BLaER1 treated with 17β-estradiol and CSF1 and Interleukin-3, amounts not matched to agents 10 nM and 100 nM (cell line): ENCODE results near the gene LLGL1.

Experiments
- H3K27ac ChIP-seq, 11 experiments: shearing (Covaris generic); formaldehyde crosslinking; 2 replicates each; pipeline ENCODE4 v1.8.1; 2022
- H3K27me3 ChIP-seq, 11 experiments: shearing (Covaris generic); formaldehyde crosslinking; 2 replicates each; pipeline ENCODE4 v1.8.1; 2022
- H3K36me3 ChIP-seq, 11 experiments: shearing (Covaris generic); formaldehyde crosslinking; 2 replicates each; pipeline ENCODE4 v1.8.1; 2022
- H3K4me1 ChIP-seq, 10 experiments: shearing (Covaris generic); formaldehyde crosslinking; 2 replicates each; pipeline ENCODE4 v1.8.1; 2022
- H3K4me2 ChIP-seq, 11 experiments: shearing (Covaris generic); formaldehyde crosslinking; 2 replicates each; pipeline ENCODE4 v1.8.1; 2022
- H3K4me3 ChIP-seq, 10 experiments: shearing (Covaris generic); formaldehyde crosslinking; 2 replicates each; pipeline ENCODE4 v1.8.1; 2022
- H3K9ac ChIP-seq, 11 experiments: shearing (Covaris generic); formaldehyde crosslinking; 2 replicates each; pipeline ENCODE4 v1.8.1; 2022
- H3K9me3 ChIP-seq, 11 experiments: shearing (Covaris generic); formaldehyde crosslinking; replicated peaks in 1 of 11; 2 replicates each; pipeline ENCODE4 v1.8.1; 2022
- H4K20me1 ChIP-seq, 11 experiments: shearing (Covaris generic); formaldehyde crosslinking; 2 replicates each; pipeline ENCODE4 v1.8.1; 2022
- Cebpa-rat ChIP-seq, 11 experiments: shearing (Covaris generic); IDR thresholded peaks; 2 replicates each; pipeline ENCODE4 v1.8.1; 2022

LLGL1 gene

GRCh38 chr17:18261659-18262058 lies 36.2 kb downstream of the LLGL1 start:
- Histone ChIP-seq H3K4me3 (peak overlapping the region; percentile 69 to 89 (median 78); a peak in 19 of 20 replicates), H3K4me2 (peak overlapping the region; percentile 87 to 98 (median 95)), H3K27me3 (no peaks in the 10 kb centered on the region), H3K4me1 (peaks cover 38 to 47% (median 43%) of the 10 kb centered on the region in 10 experiments), H3K9me3 (no peaks in the 10 kb centered on the region), H3K27ac (peak overlapping the region in 5 of 11 experiments; percentile 51 to 74 (median 71); a peak in 7 of 22 replicates), H3K36me3 (peaks cover 7 to 37% (median 28%) of the 10 kb centered on the region in 11 experiments; a peak in 17 of 22 replicates), H4K20me1 (peaks cover 10 to 39% (median 20%) of the 10 kb centered on the region in 11 experiments; a peak in 20 of 22 replicates), H3K9ac (peak overlapping the region; percentile 66 to 86 (median 81))
- TF ChIP-seq Cebpa-rat (IDR thresholded peaks at IDR 0.05), result no peak

- Histone ChIP-seq H4K20me1 (peaks cover 5 to 34% (median 15%) of the 10 kb centered on the region in 11 experiments; a peak in 20 of 22 replicates), H3K4me3 (peak overlapping the region in 2 of 10 experiments; percentile 75 to 88; a peak in 1 of 20 replicates), H3K9me3 (no peaks in the 10 kb centered on the region), H3K27ac (peak overlapping the region in 1 of 11 experiments; percentile 72; a peak in 1 of 22 replicates), H3K9ac (peak overlapping the region; percentile 66 to 86 (median 81); a peak in 14 of 22 replicates), H3K36me3 (peaks cover 7 to 34% (median 28%) of the 10 kb centered on the region in 11 experiments; a peak in 16 of 22 replicates), H3K4me2 (peak overlapping the region; percentile 87 to 98 (median 95)), H3K4me1 (peaks cover 34 to 43% (median 38%) of the 10 kb centered on the region in 10 experiments), H3K27me3 (no peaks in the 10 kb centered on the region)
- no peak for TF ChIP-seq Cebpa-rat (IDR thresholded peaks at IDR 0.05)
Observed at GRCh38 chr17:18262111-18262510, 36.7 kb downstream of the LLGL1 start.

- H3K4me1 ChIP-seq, result peaks cover 29 to 37% (median 33%) of the 10 kb centered on the region in 10 experiments
- no peak for TF ChIP-seq Cebpa-rat (IDR thresholded peaks at IDR 0.05)
- H3K27ac ChIP-seq, result no peak overlapping the region
- H4K20me1 ChIP-seq, result peaks cover under 1 to 31% (median 10%) of the 10 kb centered on the region in 11 experiments; a peak in 19 of 22 replicates
- H3K4me2 ChIP-seq, result peak overlapping the region in 6 of 11 experiments; percentile 92 to 98 (median 95); a peak in 7 of 22 replicates
- peak overlapping the region in 4 of 11 experiments; percentile 79 to 86 (median 84); a peak in 3 of 22 replicates for H3K9ac ChIP-seq
- H3K9me3 ChIP-seq, result no peaks in the 10 kb centered on the region
- peaks cover 7 to 34% (median 28%) of the 10 kb centered on the region in 11 experiments; a peak in 16 of 22 replicates for H3K36me3 ChIP-seq
- H3K27me3 ChIP-seq, result no peaks in the 10 kb centered on the region
- H3K4me3 ChIP-seq, result no peak overlapping the region
Observed at GRCh38 chr17:18262641-18263040, 37.2 kb downstream of the LLGL1 start.

GRCh38 chr17:18263885-18264682 lies 38.6 kb downstream of the LLGL1 start:
- TF ChIP-seq Cebpa-rat (IDR thresholded peaks at IDR 0.05), result no peak
- H3K27me3 ChIP-seq, result no peaks in the 10 kb centered on the region
- H3K4me2 ChIP-seq, result no peak overlapping the region
- peaks cover 22 to 33% (median 28%) of the 10 kb centered on the region in 10 experiments for H3K4me1 ChIP-seq
- H3K9ac ChIP-seq, result no peak overlapping the region
- no peak overlapping the region for H3K4me3 ChIP-seq
- H3K36me3 ChIP-seq, result peaks cover 7 to 34% (median 28%) of the 10 kb centered on the region in 11 experiments; a peak in 16 of 22 replicates
- H3K27ac ChIP-seq, result no peak overlapping the region
- peaks cover 0 to 43% (median 10%) of the 10 kb centered on the region in 11 experiments; a peak in 12 of 22 replicates for H4K20me1 ChIP-seq
- H3K9me3 ChIP-seq, result no peaks in the 10 kb centered on the region

- no peak overlapping the region for H3K9ac ChIP-seq
- TF ChIP-seq Cebpa-rat (IDR thresholded peaks at IDR 0.05), result no peak
- H3K4me3 ChIP-seq, result no peak overlapping the region
- H3K27ac ChIP-seq, result no peak overlapping the region
- no peak overlapping the region for H3K4me2 ChIP-seq
- H3K36me3 ChIP-seq, result peaks cover 28 to 60% (median 50%) of the 10 kb centered on the region in 11 experiments; a peak in 20 of 22 replicates
- H3K4me1 ChIP-seq, result peaks cover 0 to 11% (median 3%) of the 10 kb centered on the region in 10 experiments; a peak in 16 of 20 replicates
- H3K27me3 ChIP-seq, result no peaks in the 10 kb centered on the region
- no peaks in the 10 kb centered on the region for H3K9me3 ChIP-seq
- H4K20me1 ChIP-seq, result peaks cover 0 to 60% (median 17%) of the 10 kb centered on the region in 11 experiments; a peak in 13 of 22 replicates
Observed at GRCh38 chr17:18267366-18267765, 41.9 kb downstream of the LLGL1 start.

GRCh38 chr17:18267927-18268711 lies 42.7 kb downstream of the LLGL1 start:
- Histone ChIP-seq H3K9me3 (no peaks in the 10 kb centered on the region), H3K4me2 (no peak overlapping the region), H3K27ac (no peak overlapping the region)

GRCh38 chr17:18270046-18270931 lies 44.9 kb downstream of the LLGL1 start:
- no peak for TF ChIP-seq Cebpa-rat (IDR thresholded peaks at IDR 0.05)
- no peak overlapping the region for H3K4me3 ChIP-seq

More at GRCh38 chr17:18267927-18268711, 42.7 kb downstream of the LLGL1 start:
- Histone ChIP-seq H4K20me1 (peaks cover 0 to 59% (median 15%) of the 10 kb centered on the region in 11 experiments; a peak in 11 of 22 replicates), H3K4me1 (peaks cover 0 to 5% (median 0%) of the 10 kb centered on the region in 10 experiments; a peak in 3 of 20 replicates), H3K9ac (no peak overlapping the region), H3K36me3 (peaks cover 35 to 64% (median 56%) of the 10 kb centered on the region in 11 experiments), H3K4me3 (no peak overlapping the region), H3K27me3 (no peaks in the 10 kb centered on the region)
- no peak for TF ChIP-seq Cebpa-rat (IDR thresholded peaks at IDR 0.05)

More at GRCh38 chr17:18270046-18270931, 44.9 kb downstream of the LLGL1 start:
- H4K20me1 ChIP-seq, result peaks cover 0 to 62% (median 17%) of the 10 kb centered on the region in 11 experiments; a peak in 11 of 22 replicates
- no peak overlapping the region for H3K27ac ChIP-seq
- H3K9ac ChIP-seq, result no peak overlapping the region
- no peak overlapping the region for H3K4me2 ChIP-seq
- peaks cover 43 to 64% (median 56%) of the 10 kb centered on the region in 11 experiments for H3K36me3 ChIP-seq
- H3K4me1 ChIP-seq, result peaks cover 0 to 5% (median 0%) of the 10 kb centered on the region in 10 experiments; a peak in 2 of 20 replicates
- no peaks in the 10 kb centered on the region for H3K27me3 ChIP-seq
- H3K9me3 ChIP-seq, result no peaks in the 10 kb centered on the region
